ENCODE measurements around the gene C11orf16.

- TF ChIP-seq, protein P1, sequence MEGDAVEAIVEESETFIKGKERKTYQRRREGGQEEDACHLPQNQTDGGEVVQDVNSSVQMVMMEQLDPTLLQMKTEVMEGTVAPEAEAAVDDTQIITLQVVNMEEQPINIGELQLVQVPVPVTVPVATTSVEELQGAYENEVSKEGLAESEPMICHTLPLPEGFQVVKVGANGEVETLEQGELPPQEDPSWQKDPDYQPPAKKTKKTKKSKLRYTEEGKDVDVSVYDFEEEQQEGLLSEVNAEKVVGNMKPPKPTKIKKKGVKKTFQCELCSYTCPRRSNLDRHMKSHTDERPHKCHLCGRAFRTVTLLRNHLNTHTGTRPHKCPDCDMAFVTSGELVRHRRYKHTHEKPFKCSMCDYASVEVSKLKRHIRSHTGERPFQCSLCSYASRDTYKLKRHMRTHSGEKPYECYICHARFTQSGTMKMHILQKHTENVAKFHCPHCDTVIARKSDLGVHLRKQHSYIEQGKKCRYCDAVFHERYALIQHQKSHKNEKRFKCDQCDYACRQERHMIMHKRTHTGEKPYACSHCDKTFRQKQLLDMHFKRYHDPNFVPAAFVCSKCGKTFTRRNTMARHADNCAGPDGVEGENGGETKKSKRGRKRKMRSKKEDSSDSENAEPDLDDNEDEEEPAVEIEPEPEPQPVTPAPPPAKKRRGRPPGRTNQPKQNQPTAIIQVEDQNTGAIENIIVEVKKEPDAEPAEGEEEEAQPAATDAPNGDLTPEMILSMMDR (IDR thresholded peaks at IDR 0.05; ENCODE audit: insufficient read depth, low read depth, low read length), result no peak
- TF ChIP-seq EZH2 (IDR thresholded peaks at IDR 0.05; ENCODE audit: insufficient read depth, low read length), result no peak
These were observed 6.5 kb downstream of the C11orf16 start for GRCh38 chr11:8926236-8926635.
